ENCODE measurements around the gene SRP68.

The SRP68 gene

DNA sequence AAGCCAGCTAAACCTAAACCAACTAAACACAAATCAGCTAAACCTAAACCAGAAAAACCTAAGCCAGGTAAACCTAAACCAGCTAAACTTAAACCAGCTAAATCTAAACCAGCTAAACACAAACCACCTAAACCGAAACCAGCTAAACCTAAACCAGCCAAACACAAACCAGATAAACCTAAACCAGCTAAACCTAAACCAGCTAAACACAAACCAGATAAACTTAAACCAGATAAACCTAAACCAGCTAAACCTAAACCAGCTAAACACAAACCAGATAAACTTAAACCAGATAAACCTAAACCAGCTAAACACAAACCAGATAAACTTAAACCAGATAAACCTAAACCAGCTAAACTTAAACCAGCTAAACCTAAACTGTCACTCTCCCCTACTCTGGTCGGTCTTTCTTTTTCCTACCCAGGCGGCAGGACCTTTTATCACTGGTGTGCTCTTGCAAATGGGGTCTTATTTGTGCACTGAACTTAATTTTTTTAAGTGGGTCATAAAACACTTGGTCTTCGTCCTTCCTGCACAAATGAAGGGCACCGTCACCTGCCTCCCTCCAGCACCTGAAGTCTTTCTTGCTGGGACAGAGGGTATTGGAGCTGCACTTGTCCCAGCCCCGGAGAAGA is 52.4 kb downstream of the SRP68 start:
- no peak for DNase-seq
- H3K27ac ChIP-seq: no peak overlapping the region
- no peaks in the 10 kb centered on the region for H3K27me3 ChIP-seq (replicated peaks)
- in situ Hi-C loops (cut with HindIII; ENCODE audit: low pct_ligation_motif_present, low sequenced_read_pairs): no loop called here
- TF ChIP-seq, protein P1, sequence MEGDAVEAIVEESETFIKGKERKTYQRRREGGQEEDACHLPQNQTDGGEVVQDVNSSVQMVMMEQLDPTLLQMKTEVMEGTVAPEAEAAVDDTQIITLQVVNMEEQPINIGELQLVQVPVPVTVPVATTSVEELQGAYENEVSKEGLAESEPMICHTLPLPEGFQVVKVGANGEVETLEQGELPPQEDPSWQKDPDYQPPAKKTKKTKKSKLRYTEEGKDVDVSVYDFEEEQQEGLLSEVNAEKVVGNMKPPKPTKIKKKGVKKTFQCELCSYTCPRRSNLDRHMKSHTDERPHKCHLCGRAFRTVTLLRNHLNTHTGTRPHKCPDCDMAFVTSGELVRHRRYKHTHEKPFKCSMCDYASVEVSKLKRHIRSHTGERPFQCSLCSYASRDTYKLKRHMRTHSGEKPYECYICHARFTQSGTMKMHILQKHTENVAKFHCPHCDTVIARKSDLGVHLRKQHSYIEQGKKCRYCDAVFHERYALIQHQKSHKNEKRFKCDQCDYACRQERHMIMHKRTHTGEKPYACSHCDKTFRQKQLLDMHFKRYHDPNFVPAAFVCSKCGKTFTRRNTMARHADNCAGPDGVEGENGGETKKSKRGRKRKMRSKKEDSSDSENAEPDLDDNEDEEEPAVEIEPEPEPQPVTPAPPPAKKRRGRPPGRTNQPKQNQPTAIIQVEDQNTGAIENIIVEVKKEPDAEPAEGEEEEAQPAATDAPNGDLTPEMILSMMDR (IDR thresholded peaks at IDR 0.05; ENCODE audit: low read depth, low read length, missing control alignments): no peak
- H3K4me3 ChIP-seq (ENCODE audit: low read depth, low read length): no peak overlapping the region
- H3K36me3 ChIP-seq (replicated peaks): no peaks in the 10 kb centered on the region

DNA sequence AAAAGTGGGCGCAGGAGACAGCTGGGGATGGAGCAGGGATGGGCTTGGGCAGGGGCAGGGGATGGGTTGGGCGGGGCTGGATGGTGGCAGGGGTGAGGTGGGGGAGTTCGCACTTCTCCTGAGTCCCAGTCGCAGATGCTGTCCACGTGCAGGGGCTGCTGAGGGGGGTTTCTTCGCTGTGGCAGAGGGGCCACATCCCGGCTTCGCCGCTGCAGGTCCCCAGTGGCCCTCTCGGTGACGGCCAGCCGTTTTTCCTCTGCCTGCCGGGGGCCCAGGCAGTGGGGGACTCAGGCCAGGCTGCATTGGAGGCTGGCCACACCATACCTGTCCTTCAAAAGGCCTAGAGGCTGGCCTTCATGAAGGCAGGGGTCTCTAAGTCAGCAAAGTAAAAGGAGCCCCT is 53.5 kb downstream of the SRP68 start:
- H3K4me3 ChIP-seq (ENCODE audit: low read depth, low read length): no peak overlapping the region
- in situ Hi-C loops (cut with HindIII; ENCODE audit: low pct_ligation_motif_present, low sequenced_read_pairs): no loop called here
- H3K27ac ChIP-seq: no peak overlapping the region
- no peaks in the 10 kb centered on the region for H3K36me3 ChIP-seq (replicated peaks)
- TF ChIP-seq, protein P1 (IDR thresholded peaks at IDR 0.05; ENCODE audit: low read depth, low read length, missing control alignments): no peak
- no peak for DNase-seq
- H3K27me3 ChIP-seq (replicated peaks): no peaks in the 10 kb centered on the region

DNA sequence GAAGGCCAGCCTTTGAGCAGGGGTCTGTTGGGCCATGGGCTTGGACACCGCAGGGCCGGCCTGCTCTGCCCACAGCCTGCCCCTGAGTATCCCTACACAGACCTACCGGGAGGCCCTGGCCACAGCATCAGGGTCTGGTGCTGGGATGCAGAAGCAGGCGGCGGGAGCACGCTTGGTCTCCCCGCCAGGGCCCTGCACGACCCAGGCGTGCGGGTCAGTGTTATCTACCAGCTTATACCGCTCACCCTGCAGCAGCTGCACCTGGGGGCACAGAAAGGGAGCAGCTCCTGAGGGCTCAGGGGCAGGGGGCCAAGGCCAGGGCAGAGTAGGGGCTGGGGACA is 54.0 kb downstream of the SRP68 start:
- TF ChIP-seq, protein P1 (IDR thresholded peaks at IDR 0.05; ENCODE audit: low read depth, low read length, missing control alignments): no peak
- no peaks in the 10 kb centered on the region for H3K36me3 ChIP-seq (replicated peaks)

DNA sequence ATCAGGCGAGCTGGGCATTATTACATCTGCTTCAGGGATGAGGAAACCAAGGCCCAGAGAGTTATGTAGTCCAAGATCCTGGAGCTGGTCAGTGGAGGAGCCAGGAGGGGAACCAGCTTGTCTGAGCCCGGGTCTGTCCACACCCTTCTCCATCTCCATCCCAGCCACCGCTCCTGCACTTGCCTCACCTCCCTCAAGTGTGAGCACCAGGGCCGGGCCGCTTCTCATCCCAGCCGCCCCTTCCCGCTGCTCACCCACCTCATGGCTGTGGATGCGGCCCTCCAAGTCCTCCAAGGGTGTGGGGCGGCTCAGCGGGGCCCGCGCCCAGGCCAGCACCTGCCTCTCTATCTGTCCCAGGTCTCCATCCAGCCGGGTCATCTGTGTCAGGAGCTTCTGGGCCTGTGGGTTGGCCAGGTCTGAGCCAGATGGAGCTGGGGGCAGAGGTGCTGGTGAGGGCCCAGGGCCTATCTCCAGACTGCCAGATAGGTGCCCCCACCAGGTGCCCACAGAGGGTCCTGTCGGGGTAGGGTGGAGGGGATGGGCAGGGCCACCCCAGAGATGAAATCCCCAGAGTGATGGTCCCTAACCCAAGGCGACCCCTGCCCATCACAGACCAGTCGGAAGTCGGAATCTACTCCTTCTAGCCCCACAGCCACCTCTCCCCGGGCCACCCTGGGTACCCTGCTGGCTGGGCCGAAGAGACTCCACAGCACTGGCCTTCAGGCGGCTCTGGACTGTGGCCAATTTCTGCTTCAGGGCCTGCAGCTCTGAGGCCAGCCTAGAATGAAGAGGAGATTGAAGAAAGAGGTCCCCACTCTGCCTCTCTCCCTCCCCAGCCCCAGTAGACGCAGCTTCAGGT is 54.6 kb downstream of the SRP68 start:
- in situ Hi-C loops (cut with HindIII; ENCODE audit: low pct_ligation_motif_present, low sequenced_read_pairs): no loop called here
- no peak for DNase-seq
- Histone ChIP-seq H3K27me3 (replicated peaks) (no peaks in the 10 kb centered on the region), H3K27ac (no peak overlapping the region), H3K36me3 (replicated peaks) (no peaks in the 10 kb centered on the region), H3K4me3 (ENCODE audit: low read depth, low read length) (no peak overlapping the region)
- TF ChIP-seq, protein P1 (IDR thresholded peaks at IDR 0.05; ENCODE audit: low read depth, low read length, missing control alignments): no peak

More for the DNA sequence above, 54.0 kb downstream of the SRP68 start:
- DNase-seq: no peak
- in situ Hi-C loops (cut with HindIII; ENCODE audit: low pct_ligation_motif_present, low sequenced_read_pairs): no loop called here
- no peak overlapping the region for H3K4me3 ChIP-seq (ENCODE audit: low read depth, low read length)
- no peaks in the 10 kb centered on the region for H3K27me3 ChIP-seq (replicated peaks)
- no peak overlapping the region for H3K27ac ChIP-seq

DNA sequence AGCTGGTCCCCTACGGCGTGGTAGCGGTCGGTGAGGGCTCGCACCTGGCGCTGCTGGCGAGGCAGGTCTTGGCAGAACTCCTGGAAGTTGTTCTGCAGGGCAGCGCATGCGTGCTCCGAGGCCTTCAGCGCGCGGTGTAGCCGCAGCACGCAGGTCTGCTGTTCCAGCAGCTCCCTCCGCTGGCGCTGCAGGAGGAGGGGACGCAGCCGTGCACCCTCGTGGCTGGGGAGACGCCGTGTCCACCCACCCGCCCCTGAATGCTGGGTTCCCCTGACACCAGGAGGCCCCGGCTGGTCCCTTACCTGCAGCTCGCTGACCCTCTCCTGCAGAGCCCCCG is 57.4 kb downstream of the SRP68 start:
- in situ Hi-C loops (cut with HindIII; ENCODE audit: low pct_ligation_motif_present, low sequenced_read_pairs): no loop called here
- Histone ChIP-seq H3K36me3 (replicated peaks) (no peaks in the 10 kb centered on the region), H3K27me3 (replicated peaks) (no peaks in the 10 kb centered on the region)

More for the DNA sequence above, 57.4 kb downstream of the SRP68 start:
- no peak overlapping the region for H3K4me3 ChIP-seq (ENCODE audit: low read depth, low read length)
- TF ChIP-seq, protein P1 (IDR thresholded peaks at IDR 0.05; ENCODE audit: low read depth, low read length, missing control alignments): no peak
- H3K27ac ChIP-seq: no peak overlapping the region
- no peak for DNase-seq

All from brain microvascular endothelial cell (primary cell).